ENCODE measurements around the gene KCNN1. TPM values are rescaled to one million over a fixed set of nuclear protein-coding genes. Genes with fewer than 3 reads are reported as not detected.
A peak's percentile ranks its signal among the peaks of the same experiment; 100 is the strongest.

The KCNN1 gene
- total and polyA plus RNA-seq, 9 of the 15 experiments (the other 6 are each of a cell fraction or from before 2014, with no cell fraction given), result 0.01 to 6.2 (median 0.72) TPM

- TF ChIP-seq HCFC1 (IDR thresholded peaks at IDR 0.05; ENCODE audit: low read depth, low read length) (peak; percentile 94), CCAR2 (IDR thresholded peaks at IDR 0.05; ENCODE audit: low read depth, low read length) (no peak), HDGF (IDR thresholded peaks at IDR 0.05) (no peak), ZFP36 (IDR thresholded peaks at IDR 0.05; ENCODE audit: low read depth, low read length, partially characterized antibody) (peak; percentile 5), ZNF282 (CRISPR knock-in tag; IDR thresholded peaks at IDR 0.05) (no peak), MYC (IDR thresholded peaks at IDR 0.05; ENCODE audit: low read depth, low read length) (peak; percentile 100), MYC (CRISPR knock-in tag; IDR thresholded peaks at IDR 0.05; ENCODE audit: borderline replicate concordance, low read depth) (peak; percentile 99), REST (IDR thresholded peaks at IDR 0.05; ENCODE audit: borderline replicate concordance) (peak; percentile 97), REST (CRISPR knock-in tag; IDR thresholded peaks at IDR 0.05; ENCODE audit: low read depth) (peak; percentile 79; the same call in 1 of the 2 replicates), TBP (optimal IDR thresholded peaks at IDR 0.05; ENCODE audit: low read depth, low read length) (peak; percentile 44), MYBL2 (IDR thresholded peaks at IDR 0.05; ENCODE audit: low read depth) (peak; percentile 94), MYBL2 (CRISPR knock-in tag; IDR thresholded peaks at IDR 0.05; ENCODE audit: borderline replicate concordance) (no peak), ATF1 (CRISPR knock-in tag; IDR thresholded peaks at IDR 0.05) (peak; percentile 98), ATF1 (tag; IDR thresholded peaks at IDR 0.05) (peak; percentile 100), ZNF134 (CRISPR knock-in tag; conservative IDR thresholded peaks at IDR 0.05) (peak; percentile 80), MITF (IDR thresholded peaks at IDR 0.05) (peak; percentile 51; the same call in 1 of the 2 replicates), CAMTA2 (CRISPR knock-in tag; conservative IDR thresholded peaks at IDR 0.05) (no peak), NFYB (IDR thresholded peaks at IDR 0.05; ENCODE audit: extremely low read depth, insufficient read length) (no peak), BRF1 (IDR thresholded peaks at IDR 0.05; ENCODE audit: borderline replicate concordance, extremely low read depth, insufficient read length) (no peak)
Measured at GRCh38 chr19:17932485-17933338, 34.2 kb upstream of the KCNN1 start, which contains the start of gene CCDC124 (continued).

Data from K562 (cell line).